ENCODE measurements around the gene OR8J1.
"Not testable (repeated sequence)": the region's sequence is repeated elsewhere in the genome, so short reads cannot be mapped to it uniquely, and the experiment has no call there.

OR8J1 gene

GRCh38 chr11:56353991-56354390, at the start of gene OR8J1:
TSS of gene OR8J1 (plus strand) at chr11:56354291. CDS start at chr11:56360247, 5,956 bp downstream.
- DNase-seq, result no peak

- DNase-seq, result no peak
These were observed 46.3 kb upstream of the OR8J1 start for GRCh38 chr11:56307836-56308235.

GRCh38 chr11:56314844-56315243, 39.2 kb upstream of the OR8J1 start, which contains the start of gene OR8K3:
TSS of gene OR8K3 (plus strand) at chr11:56315144. CDS start at chr11:56318307, 3,163 bp downstream.
- no peak for DNase-seq

- no peak for DNase-seq
These were observed 22.1 kb upstream of the OR8J1 start for GRCh38 chr11:56331861-56332491.

GRCh38 chr11:56333156-56333555, 20.9 kb upstream of the OR8J1 start:
- no peak for DNase-seq

- DNase-seq, result no peak
These were observed 13.8 kb upstream of the OR8J1 start for GRCh38 chr11:56340289-56340688.

GRCh38 chr11:56345739-56346138, 8.4 kb upstream of the OR8J1 start, which contains the start of gene OR8K1:
TSS of gene OR8K1 (plus strand) at chr11:56346039. CDS start at chr11:56346039, 0 bp downstream.
- DNase-seq, result no peak

GRCh38 chr11:56375324-56375723, 21.2 kb downstream of the OR8J1 start, which contains the start of gene OR8U1:
TSS of gene OR8U1 (plus strand) at chr11:56375624. CDS start at chr11:56375624, 0 bp downstream.
- DNase-seq, result no peak

- DNase-seq, result no peak
These were observed 26.0 kb downstream of the OR8J1 start for GRCh38 chr11:56380120-56380519.

- DNase-seq, result no peak
These were observed 40.3 kb downstream of the OR8J1 start for GRCh38 chr11:56394381-56394780.

- no peak for DNase-seq
These were observed 42.0 kb downstream of the OR8J1 start for GRCh38 chr11:56396047-56396446.

GRCh38 chr11:56401858-56402461, 47.9 kb downstream of the OR8J1 start:
- not testable (repeated sequence) for DNase-seq

GRCh38 chr11:56404393-56404792, 50.3 kb downstream of the OR8J1 start:
- DNase-seq, result no peak

- no peak for DNase-seq
These were observed 56.7 kb downstream of the OR8J1 start for GRCh38 chr11:56410801-56411200.

All from HCEC 1CT (cell line).